HG03139 (cell line): ENCODE measurements around the gene SEMA5B.

Experiments
- ATAC-seq: cut with Tn5 transposase; IDR thresholded peaks from one replicate; pipeline ENCODE4 v1.9.1; 2021; ENCODE audit not compliant: unreplicated experiment

Gene SEMA5B

GRCh38 chr3:122930063-122930997 lies 97.2 kb downstream of the SEMA5B start:
- no peak for ATAC-seq

- no peak for ATAC-seq
Measured at GRCh38 chr3:122929188-122930062, 98.1 kb downstream of the SEMA5B start.

- no peak for ATAC-seq
Measured at GRCh38 chr3:122928396-122929187, 99.0 kb downstream of the SEMA5B start.

- ATAC-seq: no peak
Measured at GRCh38 chr3:122927726-122928125, 99.8 kb downstream of the SEMA5B start.

GRCh38 chr3:122926811-122927210 lies 100.8 kb downstream of the SEMA5B start:
- ATAC-seq: no peak

- no peak for ATAC-seq
Measured at GRCh38 chr3:122926322-122926721, 101.2 kb downstream of the SEMA5B start.

GRCh38 chr3:122925756-122926155 lies 101.8 kb downstream of the SEMA5B start:
- ATAC-seq: no peak

GRCh38 chr3:122924056-122924455 lies 103.5 kb downstream of the SEMA5B start:
- ATAC-seq: no peak

GRCh38 chr3:122923611-122924010 lies 104.0 kb downstream of the SEMA5B start:
- ATAC-seq: no peak

GRCh38 chr3:122921791-122922651 lies 105.5 kb downstream of the SEMA5B start:
- no peak for ATAC-seq

- no peak for ATAC-seq
Measured at GRCh38 chr3:122920986-122921385, 106.6 kb downstream of the SEMA5B start.

GRCh38 chr3:122919291-122919610 lies 108.3 kb downstream of the SEMA5B start:
- ATAC-seq: no peak

GRCh38 chr3:122918576-122919290 lies 108.8 kb downstream of the SEMA5B start:
- ATAC-seq: no peak

- ATAC-seq: no peak
Measured at GRCh38 chr3:122917412-122917811, 110.2 kb downstream of the SEMA5B start.

- no peak for ATAC-seq
Measured at GRCh38 chr3:122916580-122916979, 111.0 kb downstream of the SEMA5B start.

GRCh38 chr3:122916084-122916483 lies 111.5 kb downstream of the SEMA5B start:
- no peak for ATAC-seq

GRCh38 chr3:122915300-122916055 lies 112.1 kb downstream of the SEMA5B start:
- ATAC-seq: no peak

- ATAC-seq: no peak
Measured at GRCh38 chr3:122913539-122914100, 113.9 kb downstream of the SEMA5B start.
